BLaER1 treated with 17β-estradiol and CSF1 and Interleukin-3, amounts not matched to agents 10 nM and 100 nM (cell line): Measurements from ENCODE around the gene IL4R.

Experiments
- H3K27ac ChIP-seq, 11 experiments: shearing (Covaris generic); formaldehyde crosslinking; 2 replicates each; pipeline ENCODE4 v1.8.1; 2022
- H3K27me3 ChIP-seq, 11 experiments: shearing (Covaris generic); formaldehyde crosslinking; 2 replicates each; pipeline ENCODE4 v1.8.1; 2022
- H3K36me3 ChIP-seq, 11 experiments: shearing (Covaris generic); formaldehyde crosslinking; 2 replicates each; pipeline ENCODE4 v1.8.1; 2022
- H3K4me1 ChIP-seq, 10 experiments: shearing (Covaris generic); formaldehyde crosslinking; 2 replicates each; pipeline ENCODE4 v1.8.1; 2022
- H3K4me2 ChIP-seq, 11 experiments: shearing (Covaris generic); formaldehyde crosslinking; 2 replicates each; pipeline ENCODE4 v1.8.1; 2022
- H3K4me3 ChIP-seq, 10 experiments: shearing (Covaris generic); formaldehyde crosslinking; 2 replicates each; pipeline ENCODE4 v1.8.1; 2022
- H3K9ac ChIP-seq, 11 experiments: shearing (Covaris generic); formaldehyde crosslinking; 2 replicates each; pipeline ENCODE4 v1.8.1; 2022
- H3K9me3 ChIP-seq, 11 experiments: shearing (Covaris generic); formaldehyde crosslinking; replicated peaks in 1 of 11; 2 replicates each; pipeline ENCODE4 v1.8.1; 2022
- H4K20me1 ChIP-seq, 11 experiments: shearing (Covaris generic); formaldehyde crosslinking; 2 replicates each; pipeline ENCODE4 v1.8.1; 2022
- Cebpa-rat ChIP-seq, 11 experiments: shearing (Covaris generic); IDR thresholded peaks; 2 replicates each; pipeline ENCODE4 v1.8.1; 2022

IL4R gene

DNA sequence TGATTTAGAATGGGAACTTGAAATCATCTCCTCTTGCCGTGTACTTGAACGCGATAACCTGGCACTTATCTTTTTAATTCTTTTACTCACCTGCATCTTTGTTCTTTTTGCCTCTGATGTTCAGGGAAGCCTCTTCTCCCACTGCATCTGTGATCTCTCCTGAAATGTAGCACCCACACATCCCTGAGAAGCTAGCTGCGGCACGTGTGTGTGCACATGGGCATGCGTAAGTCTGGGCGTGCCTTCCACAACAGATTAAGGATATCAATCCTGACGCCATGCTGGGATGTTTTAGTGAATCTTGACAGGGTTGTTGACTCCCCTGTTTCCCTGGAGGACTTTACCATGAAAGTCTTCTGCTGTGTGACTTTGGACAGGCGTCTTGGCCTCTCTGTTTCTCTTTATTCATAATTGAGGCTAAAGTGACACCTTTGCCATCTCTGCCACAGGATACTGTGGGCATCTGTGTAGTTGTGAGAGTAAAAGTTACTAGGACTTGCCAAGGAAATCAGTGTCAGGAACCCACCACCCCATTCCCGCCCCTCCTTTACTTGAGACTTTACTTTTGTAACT is 20.5 kb downstream of the IL4R start:
- no peaks in the 10 kb centered on the region for H3K27me3 ChIP-seq
- H3K4me2 ChIP-seq: no peak overlapping the region
- TF ChIP-seq Cebpa-rat (IDR thresholded peaks at IDR 0.05): no peak
- peaks cover 0 to 5% (median 0%) of the 10 kb centered on the region in 11 experiments; a peak in 1 of 22 replicates for H3K9me3 ChIP-seq
- no peak overlapping the region for H3K9ac ChIP-seq
- H4K20me1 ChIP-seq: peaks cover 0 to 58% (median 4%) of the 10 kb centered on the region in 11 experiments; a peak in 6 of 22 replicates
- peaks cover 28 to 39% (median 32%) of the 10 kb centered on the region in 10 experiments for H3K4me1 ChIP-seq
- no peak overlapping the region for H3K4me3 ChIP-seq
- no peak overlapping the region for H3K27ac ChIP-seq
- H3K36me3 ChIP-seq: peaks cover 16 to 93% (median 67%) of the 10 kb centered on the region in 11 experiments; a peak in 19 of 22 replicates

DNA sequence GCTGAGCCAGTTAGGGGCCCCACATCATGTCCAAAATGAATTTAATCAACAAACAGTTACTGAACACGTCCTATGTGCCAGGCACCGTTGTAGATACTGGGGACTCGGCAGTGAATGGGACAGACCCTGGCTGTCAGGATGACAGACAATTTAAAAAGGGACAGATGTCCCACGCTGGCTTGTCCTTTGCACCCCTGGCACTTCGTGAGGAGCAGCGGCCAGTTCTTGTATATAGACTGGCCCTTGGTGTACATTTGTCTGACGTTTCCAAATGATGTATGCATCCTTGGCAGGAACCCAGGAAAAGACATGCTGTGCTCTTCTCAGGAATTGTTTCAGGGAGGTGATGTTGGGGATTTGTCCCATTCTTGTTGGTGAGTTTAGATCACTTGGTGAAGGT is 21.1 kb downstream of the IL4R start:
- H3K4me1 ChIP-seq: peaks cover 26 to 35% (median 27%) of the 10 kb centered on the region in 10 experiments
- no peak for TF ChIP-seq Cebpa-rat (IDR thresholded peaks at IDR 0.05)
- peaks cover 0 to 5% (median 0%) of the 10 kb centered on the region in 11 experiments; a peak in 1 of 22 replicates for H3K9me3 ChIP-seq
- H3K27ac ChIP-seq: no peak overlapping the region
- peaks cover 19 to 99% (median 72%) of the 10 kb centered on the region in 11 experiments; a peak in 19 of 22 replicates for H3K36me3 ChIP-seq
- H3K4me3 ChIP-seq: no peak overlapping the region
- no peak overlapping the region for H3K4me2 ChIP-seq
- H4K20me1 ChIP-seq: peaks cover 0 to 64% (median 4%) of the 10 kb centered on the region in 11 experiments; a peak in 6 of 22 replicates
- no peak overlapping the region for H3K9ac ChIP-seq
- no peaks in the 10 kb centered on the region for H3K27me3 ChIP-seq

DNA sequence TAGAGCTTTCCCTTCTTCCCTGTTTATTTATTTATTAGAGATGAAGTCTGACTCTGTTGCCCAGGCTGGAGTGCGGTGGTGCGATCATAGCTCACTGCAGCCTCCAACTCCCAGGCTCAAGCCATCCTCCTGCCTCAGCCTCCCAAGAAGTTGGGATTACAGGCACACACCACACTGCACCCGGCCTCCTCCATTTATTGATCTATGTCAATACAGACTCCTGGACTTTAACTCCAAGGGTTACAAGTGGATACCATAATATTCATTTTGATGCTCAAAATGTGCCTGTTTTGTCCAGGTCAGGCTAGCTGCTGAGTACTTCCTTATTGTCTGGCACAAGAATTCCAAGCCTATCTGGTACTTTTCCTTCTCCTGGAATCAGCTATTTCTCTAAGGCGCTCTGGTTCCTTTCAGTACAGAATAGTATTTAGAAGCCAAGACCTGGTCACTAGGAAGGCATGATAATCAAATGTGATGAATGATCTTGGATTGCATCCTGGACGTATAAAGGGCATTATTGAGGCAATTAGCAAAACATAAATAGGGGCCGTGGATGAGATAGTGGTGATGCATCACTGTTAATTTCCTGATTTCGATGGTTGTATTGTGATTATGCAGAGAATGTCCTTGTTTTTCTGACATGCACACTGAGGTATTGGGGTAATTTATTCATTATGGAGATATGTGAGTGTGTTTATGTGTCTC is 21.7 kb downstream of the IL4R start:
- Histone ChIP-seq H3K9me3 (peaks cover 0 to 5% (median 0%) of the 10 kb centered on the region in 11 experiments; a peak in 1 of 22 replicates), H3K4me2 (no peak overlapping the region), H3K4me3 (no peak overlapping the region), H3K4me1 (peaks cover 19 to 35% (median 25%) of the 10 kb centered on the region in 10 experiments), H3K27ac (no peak overlapping the region), H3K36me3 (peaks cover 19 to 99% (median 74%) of the 10 kb centered on the region in 11 experiments; a peak in 19 of 22 replicates), H3K9ac (no peak overlapping the region), H4K20me1 (peaks cover 0 to 70% (median 4%) of the 10 kb centered on the region in 11 experiments; a peak in 6 of 22 replicates), H3K27me3 (no peaks in the 10 kb centered on the region)
- no peak for TF ChIP-seq Cebpa-rat (IDR thresholded peaks at IDR 0.05)

DNA sequence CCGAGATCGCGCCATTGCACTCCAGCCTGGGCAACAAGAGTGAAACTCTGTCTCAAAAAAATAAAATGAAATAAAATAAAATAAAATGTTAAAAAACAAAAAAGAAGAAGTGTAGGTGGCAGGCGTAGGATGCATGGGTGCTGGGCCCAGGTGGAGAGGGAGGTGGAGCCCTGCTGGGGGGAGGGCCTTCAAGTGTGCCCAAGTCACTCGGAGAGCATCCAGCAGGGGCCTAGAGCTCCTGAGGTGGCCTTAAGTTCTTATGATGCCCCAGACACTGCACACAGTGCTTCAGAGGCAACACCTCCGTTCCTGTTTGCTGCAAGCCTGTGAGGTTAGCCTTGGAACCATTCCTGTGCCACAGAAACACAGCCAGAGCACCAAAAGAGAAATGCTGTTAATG is 23.2 kb downstream of the IL4R start:
- Histone ChIP-seq H3K9me3 (peaks cover 0 to 3% (median 0%) of the 10 kb centered on the region in 11 experiments; a peak in 2 of 22 replicates), H3K9ac (no peak overlapping the region), H3K36me3 (peaks cover 29 to 99% (median 77%) of the 10 kb centered on the region in 11 experiments), H4K20me1 (peaks cover 0 to 86% (median 4%) of the 10 kb centered on the region in 11 experiments; a peak in 6 of 22 replicates), H3K4me3 (no peak overlapping the region), H3K27ac (no peak overlapping the region), H3K4me1 (peaks cover 4 to 35% (median 16%) of the 10 kb centered on the region in 10 experiments), H3K4me2 (no peak overlapping the region), H3K27me3 (no peaks in the 10 kb centered on the region)
- no peak for TF ChIP-seq Cebpa-rat (IDR thresholded peaks at IDR 0.05)

DNA sequence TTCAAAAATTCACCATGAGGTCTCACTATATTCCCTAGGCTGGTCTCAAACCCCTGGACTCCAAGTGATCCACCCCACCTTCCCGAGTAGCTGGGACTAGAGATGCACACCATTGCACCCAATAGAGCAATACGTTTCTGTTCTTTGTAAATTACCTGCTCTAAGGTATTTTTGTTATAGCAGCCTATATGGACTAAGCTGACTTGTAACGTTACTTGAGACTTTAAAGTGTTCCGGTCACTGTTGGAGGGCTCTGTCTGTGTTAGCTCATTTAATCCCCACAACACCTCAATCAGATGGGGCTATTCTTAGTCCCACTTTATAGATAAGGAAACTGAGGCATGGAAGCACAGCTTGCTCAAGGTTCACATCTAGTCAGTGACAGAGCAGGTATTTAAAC is 25.4 kb downstream of the IL4R start:
- no peak overlapping the region for H3K27ac ChIP-seq
- no peak overlapping the region for H3K4me2 ChIP-seq
- peaks cover 37 to 99% (median 83%) of the 10 kb centered on the region in 11 experiments for H3K36me3 ChIP-seq
- peaks cover 0 to 84% (median 4%) of the 10 kb centered on the region in 11 experiments; a peak in 6 of 22 replicates for H4K20me1 ChIP-seq
- H3K4me1 ChIP-seq: peaks cover 0 to 27% (median 10%) of the 10 kb centered on the region in 10 experiments; a peak in 9 of 20 replicates
- H3K9me3 ChIP-seq: peaks cover 0 to 14% (median 0%) of the 10 kb centered on the region in 11 experiments; a peak in 3 of 22 replicates
- H3K27me3 ChIP-seq: no peaks in the 10 kb centered on the region
- TF ChIP-seq Cebpa-rat (IDR thresholded peaks at IDR 0.05): no peak
- H3K4me3 ChIP-seq: no peak overlapping the region
- no peak overlapping the region for H3K9ac ChIP-seq

DNA sequence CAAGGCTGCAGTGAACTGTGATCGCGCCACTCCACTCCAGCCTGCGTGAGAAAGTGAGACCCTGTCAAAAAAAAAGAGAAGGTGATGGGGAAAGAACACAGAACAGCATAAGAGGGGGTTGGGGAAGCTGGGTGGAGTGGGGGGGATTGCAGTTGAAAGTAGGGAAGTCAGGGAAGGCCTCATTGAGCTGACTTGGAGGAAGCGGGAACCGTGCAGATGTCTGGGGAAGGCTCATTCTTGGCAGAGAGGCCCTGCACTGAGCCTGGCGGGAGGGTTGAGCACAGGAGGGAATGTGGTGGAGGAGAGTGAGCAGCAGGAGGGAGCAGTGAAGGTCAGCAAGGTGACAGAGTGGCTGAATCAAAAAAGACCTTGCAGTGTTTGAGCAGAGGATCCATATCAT is 26.9 kb downstream of the IL4R start:
- Histone ChIP-seq H3K4me3 (no peak overlapping the region), H3K4me1 (peaks cover 0 to 28% (median 10%) of the 10 kb centered on the region in 10 experiments; a peak in 9 of 20 replicates), H3K4me2 (peak overlapping the region in 4 of 11 experiments; percentile 1 to 68 (median 58); a peak in 6 of 22 replicates), H3K27ac (no peak overlapping the region), H3K9me3 (peaks cover 0 to 14% (median 0%) of the 10 kb centered on the region in 11 experiments; a peak in 3 of 22 replicates), H3K27me3 (no peaks in the 10 kb centered on the region), H3K36me3 (peaks cover 29 to 99% (median 81%) of the 10 kb centered on the region in 11 experiments), H4K20me1 (peaks cover 0 to 83% (median 0%) of the 10 kb centered on the region in 11 experiments; a peak in 6 of 22 replicates), H3K9ac (no peak overlapping the region)
- no peak for TF ChIP-seq Cebpa-rat (IDR thresholded peaks at IDR 0.05)

DNA sequence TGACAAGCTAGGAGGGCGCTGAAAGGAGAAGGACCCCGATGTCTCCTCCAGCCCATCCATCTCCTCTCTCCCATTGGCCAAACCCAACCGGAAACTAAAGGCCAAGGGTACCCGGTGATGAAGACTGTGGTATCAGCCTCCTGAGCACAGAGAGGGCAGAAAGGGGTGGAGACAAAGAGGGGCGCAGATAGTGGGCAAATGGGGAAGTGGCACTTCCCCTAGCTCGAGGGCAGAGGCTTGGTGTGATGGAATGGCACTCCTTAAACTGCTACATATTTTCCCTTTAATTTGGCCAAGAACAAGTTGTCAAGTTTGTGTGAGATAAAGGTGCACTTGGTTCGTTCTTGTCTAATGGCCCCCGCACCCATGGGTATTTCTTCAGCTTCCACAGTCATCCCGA is 27.8 kb downstream of the IL4R start:
- Histone ChIP-seq H3K36me3 (peaks cover 29 to 99% (median 90%) of the 10 kb centered on the region in 11 experiments), H4K20me1 (peaks cover 0 to 83% (median 0%) of the 10 kb centered on the region in 11 experiments; a peak in 7 of 22 replicates), H3K4me2 (peak overlapping the region in 5 of 11 experiments; percentile 45 to 68 (median 54); a peak in 10 of 22 replicates), H3K4me1 (peaks cover 3 to 37% (median 15%) of the 10 kb centered on the region in 10 experiments), H3K4me3 (no peak overlapping the region), H3K9me3 (peaks cover 0 to 14% (median 0%) of the 10 kb centered on the region in 11 experiments; a peak in 3 of 22 replicates), H3K27ac (0 out of 22 replicates have a peak overlapping the region, but pooled peaks of 1 of the 11 experiments have one; percentile 9), H3K9ac (no peak overlapping the region), H3K27me3 (no peaks in the 10 kb centered on the region)
- no peak for TF ChIP-seq Cebpa-rat (IDR thresholded peaks at IDR 0.05)

DNA sequence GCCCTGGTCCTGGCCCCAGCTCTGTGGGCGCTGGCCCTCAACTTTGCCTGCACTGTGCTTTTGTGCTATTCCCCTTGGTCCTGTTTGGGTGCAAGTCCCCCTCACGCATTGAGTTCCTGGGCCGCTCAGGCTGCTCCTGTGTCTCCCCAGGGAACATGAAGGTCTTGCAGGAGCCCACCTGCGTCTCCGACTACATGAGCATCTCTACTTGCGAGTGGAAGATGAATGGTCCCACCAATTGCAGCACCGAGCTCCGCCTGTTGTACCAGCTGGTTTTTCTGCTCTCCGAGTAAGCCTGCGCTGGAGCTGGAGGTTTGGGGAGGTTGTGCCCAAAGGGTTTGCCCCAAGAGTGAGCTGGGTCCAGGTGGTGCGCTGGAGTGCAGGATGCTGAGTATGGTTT is 28.2 kb downstream of the IL4R start:
- Histone ChIP-seq H3K4me3 (no peak overlapping the region), H3K4me2 (peak overlapping the region in 5 of 11 experiments; percentile 45 to 68 (median 54); a peak in 7 of 22 replicates), H3K9ac (no peak overlapping the region), H3K36me3 (peaks cover 30 to 100% (median 94%) of the 10 kb centered on the region in 11 experiments), H4K20me1 (peaks cover 0 to 81% (median 0%) of the 10 kb centered on the region in 11 experiments; a peak in 7 of 22 replicates), H3K9me3 (peaks cover 0 to 14% (median 0%) of the 10 kb centered on the region in 11 experiments; a peak in 3 of 22 replicates), H3K4me1 (peaks cover 7 to 41% (median 19%) of the 10 kb centered on the region in 10 experiments), H3K27me3 (no peaks in the 10 kb centered on the region), H3K27ac (no peak overlapping the region)
- no peak for TF ChIP-seq Cebpa-rat (IDR thresholded peaks at IDR 0.05)
